GM23248 (cell line): Measurements from ENCODE around the gene RAB33A.
"Not testable (repeated sequence)": the region's sequence is repeated elsewhere in the genome, so short reads cannot be mapped to it uniquely, and the experiment has no call there.

ENCODE experiments used
- EZH2 ChIP-seq: fragments of 200-600 bp; sonication (generic); IDR thresholded peaks from 2 replicates; pipeline ENCODE4 v1.6.1; 2018; ENCODE audit warnings: antibody characterized with exemption, mild to moderate bottlenecking; ENCODE audit not compliant: insufficient read depth, poor library complexity, severe bottlenecking
- EZH2phosphoT487 ChIP-seq: fragments of 200-600 bp; sonication (generic); IDR thresholded peaks from 2 replicates; pipeline ENCODE4 v1.6.1; 2018; ENCODE audit warnings: antibody characterized with exemption, moderate library complexity, mild to moderate bottlenecking, low read depth; ENCODE audit not compliant: insufficient read depth

GRCh38 chrX:130231184-130231583, 59.4 kb downstream of the RAB33A start:
- not testable (repeated sequence) for TF ChIP-seq EZH2, EZH2phosphoT487
